GM18519 (cell line): ENCODE results near the gene SYNE1.
"Not testable (repeated sequence)": the region's sequence is repeated elsewhere in the genome, so short reads cannot be mapped to it uniquely, and the experiment has no call there.

Source experiments
- ATAC-seq: cut with Tn5 transposase; IDR thresholded peaks from one replicate; pipeline ENCODE4 v1.9.1; 2021; ENCODE audit warnings: mild to moderate bottlenecking, moderate library complexity; ENCODE audit not compliant: unreplicated experiment, low FRiP score

SYNE1 gene, protein sequence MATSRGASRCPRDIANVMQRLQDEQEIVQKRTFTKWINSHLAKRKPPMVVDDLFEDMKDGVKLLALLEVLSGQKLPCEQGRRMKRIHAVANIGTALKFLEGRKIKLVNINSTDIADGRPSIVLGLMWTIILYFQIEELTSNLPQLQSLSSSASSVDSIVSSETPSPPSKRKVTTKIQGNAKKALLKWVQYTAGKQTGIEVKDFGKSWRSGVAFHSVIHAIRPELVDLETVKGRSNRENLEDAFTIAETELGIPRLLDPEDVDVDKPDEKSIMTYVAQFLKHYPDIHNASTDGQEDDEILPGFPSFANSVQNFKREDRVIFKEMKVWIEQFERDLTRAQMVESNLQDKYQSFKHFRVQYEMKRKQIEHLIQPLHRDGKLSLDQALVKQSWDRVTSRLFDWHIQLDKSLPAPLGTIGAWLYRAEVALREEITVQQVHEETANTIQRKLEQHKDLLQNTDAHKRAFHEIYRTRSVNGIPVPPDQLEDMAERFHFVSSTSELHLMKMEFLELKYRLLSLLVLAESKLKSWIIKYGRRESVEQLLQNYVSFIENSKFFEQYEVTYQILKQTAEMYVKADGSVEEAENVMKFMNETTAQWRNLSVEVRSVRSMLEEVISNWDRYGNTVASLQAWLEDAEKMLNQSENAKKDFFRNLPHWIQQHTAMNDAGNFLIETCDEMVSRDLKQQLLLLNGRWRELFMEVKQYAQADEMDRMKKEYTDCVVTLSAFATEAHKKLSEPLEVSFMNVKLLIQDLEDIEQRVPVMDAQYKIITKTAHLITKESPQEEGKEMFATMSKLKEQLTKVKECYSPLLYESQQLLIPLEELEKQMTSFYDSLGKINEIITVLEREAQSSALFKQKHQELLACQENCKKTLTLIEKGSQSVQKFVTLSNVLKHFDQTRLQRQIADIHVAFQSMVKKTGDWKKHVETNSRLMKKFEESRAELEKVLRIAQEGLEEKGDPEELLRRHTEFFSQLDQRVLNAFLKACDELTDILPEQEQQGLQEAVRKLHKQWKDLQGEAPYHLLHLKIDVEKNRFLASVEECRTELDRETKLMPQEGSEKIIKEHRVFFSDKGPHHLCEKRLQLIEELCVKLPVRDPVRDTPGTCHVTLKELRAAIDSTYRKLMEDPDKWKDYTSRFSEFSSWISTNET (N-terminal part only)

DNA sequence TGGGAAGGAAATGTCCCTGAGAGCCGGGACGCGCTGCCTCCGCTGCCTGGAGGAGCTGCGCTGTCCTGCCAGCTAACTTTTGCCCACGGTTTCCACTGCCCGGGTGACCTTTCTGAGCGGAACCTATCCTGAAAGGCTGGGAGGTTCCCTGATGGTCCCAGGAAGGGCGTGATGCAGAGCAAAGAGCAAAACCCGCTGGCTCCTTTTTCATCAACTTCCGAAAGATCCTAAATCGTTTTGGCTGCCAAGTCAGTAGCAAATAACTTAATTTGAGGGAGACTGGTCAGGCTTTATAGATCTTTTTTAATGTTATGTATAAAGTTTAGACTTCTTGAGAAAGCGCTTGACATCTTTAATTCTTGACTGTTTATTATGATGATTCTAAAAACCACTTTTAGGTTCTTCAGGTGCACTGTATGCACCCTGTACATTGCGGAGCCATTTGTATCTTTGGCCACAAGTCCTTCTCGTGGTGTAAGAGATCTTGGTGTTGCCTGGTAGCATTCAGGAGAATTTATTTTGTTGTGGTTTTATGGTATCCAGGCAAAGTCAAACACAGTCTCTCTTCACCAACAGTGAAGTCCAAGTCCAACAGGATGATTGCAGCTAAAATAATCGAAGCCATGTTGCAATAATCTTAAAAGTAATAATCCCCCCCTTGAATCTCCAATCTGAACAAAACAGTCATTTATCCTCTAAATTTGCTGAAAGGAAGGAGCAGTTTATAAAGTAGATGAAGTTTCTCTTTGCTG lies at the start of gene SYNE1:
Gene SYNE1 (minus strand): TSS at position 67 of the 752 bp plus-strand sequence. CDS start 9,031 bp downstream, outside the sequence.
- no peak for ATAC-seq

DNA sequence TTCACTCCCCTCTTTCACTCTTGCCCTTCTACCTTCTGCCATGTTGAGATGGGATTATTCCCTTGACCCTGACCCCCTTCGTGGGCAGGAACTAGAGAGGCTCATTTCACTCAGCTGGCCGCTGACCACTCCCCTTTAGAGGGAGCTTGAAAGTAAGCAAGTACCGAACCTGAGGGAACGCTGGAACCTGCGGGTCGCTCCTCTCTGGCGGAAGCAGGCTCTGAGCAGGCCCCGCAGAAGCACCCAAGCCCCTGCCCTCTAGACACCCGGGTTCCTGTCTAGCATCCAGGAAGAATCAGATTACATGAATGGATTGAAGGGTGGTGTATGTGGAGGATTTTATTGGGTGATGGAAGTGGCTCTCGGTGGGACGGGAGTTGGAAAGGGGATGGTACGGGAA lies 48.7 kb upstream of the SYNE1 start:
- no peak for ATAC-seq

DNA sequence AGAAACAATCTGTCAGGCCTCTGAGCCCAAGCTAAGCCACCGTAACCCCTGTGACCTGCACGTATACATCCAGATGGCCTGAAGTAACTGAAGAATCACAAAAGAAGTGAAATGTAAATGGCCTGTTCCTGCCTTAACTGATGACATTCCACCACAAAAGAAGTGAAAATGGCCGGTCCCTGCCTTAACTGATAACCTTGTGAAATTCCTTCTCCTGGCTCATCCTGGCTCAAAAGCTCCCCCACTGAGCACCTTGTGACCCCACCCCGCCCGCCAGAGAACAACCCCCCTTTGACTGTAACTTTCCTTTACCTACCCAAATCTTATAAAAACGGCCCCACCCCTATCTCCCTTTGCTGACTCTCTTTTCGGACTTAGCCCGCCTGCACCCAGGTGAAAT lies 45.8 kb upstream of the SYNE1 start:
- not testable (repeated sequence) for ATAC-seq

DNA sequence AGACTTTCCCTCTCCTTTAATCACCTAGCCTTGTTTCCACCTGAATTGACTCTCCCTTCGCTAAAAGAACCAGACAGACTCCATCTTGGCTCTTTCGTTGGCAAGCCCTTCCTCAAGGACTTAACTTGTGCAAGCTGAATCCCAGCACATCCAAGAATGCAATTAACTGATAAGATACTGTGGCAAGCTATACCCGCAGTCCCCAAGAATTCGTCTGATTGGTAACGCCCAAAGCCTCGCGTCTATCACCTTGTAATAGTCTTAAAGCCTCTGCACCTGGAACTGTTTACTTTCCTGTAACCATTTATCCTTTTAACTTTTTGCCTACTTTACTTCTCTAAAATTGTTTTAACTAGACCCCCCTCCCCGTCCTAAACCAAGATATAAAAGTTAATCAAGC lies 45.0 kb upstream of the SYNE1 start:
- ATAC-seq: no peak

DNA sequence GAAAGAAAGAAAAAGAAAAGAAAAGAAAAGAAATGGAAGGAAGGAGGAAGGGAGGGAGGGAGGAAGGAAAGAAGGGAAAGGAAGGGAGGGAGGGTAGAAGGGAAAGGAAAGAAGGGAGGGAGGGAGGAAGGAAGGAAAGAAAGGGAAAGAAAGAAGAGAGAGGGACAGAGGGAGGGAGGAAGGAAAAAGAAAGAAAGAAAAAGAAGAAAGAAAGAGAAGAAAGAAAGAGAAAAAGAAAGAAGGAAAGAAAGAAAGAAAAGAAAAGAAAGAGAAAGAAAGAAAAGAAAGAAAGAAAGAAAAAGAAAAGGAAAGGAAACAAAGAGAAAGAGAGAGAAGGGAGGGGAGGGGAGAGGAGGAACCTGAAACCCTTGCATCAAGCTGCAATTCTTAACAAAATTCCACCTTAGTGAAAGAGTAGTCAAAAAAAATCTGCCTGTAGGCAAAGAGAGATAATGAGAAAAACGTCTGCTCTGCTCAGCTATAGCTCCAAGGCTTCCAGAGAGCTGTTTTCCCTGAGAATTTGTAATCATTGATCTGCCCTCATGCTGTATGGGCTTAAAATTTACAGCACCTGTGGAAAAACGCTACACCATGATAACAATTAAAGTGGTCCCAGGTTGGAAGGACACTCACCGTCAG lies 43.8 kb upstream of the SYNE1 start:
- ATAC-seq: no peak

DNA sequence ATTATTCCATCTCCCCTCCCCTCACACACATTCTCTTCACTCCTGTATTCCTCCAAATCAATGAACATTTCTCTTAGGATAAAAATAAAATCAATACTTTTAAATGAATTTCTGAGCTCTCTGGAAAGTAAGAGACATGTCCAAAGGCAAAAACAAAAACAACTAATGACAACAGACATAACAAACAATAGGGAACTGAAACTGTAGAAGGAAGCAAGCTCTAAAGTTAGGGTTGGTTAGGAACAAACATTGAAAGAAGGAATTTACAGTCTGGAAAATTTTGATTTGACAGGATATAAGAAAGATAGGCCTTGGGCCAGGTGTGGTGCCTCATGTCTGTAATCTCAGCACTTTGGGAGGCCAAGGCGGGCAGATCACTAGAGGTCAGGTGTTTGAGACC lies 43.0 kb upstream of the SYNE1 start:
- no peak for ATAC-seq

DNA sequence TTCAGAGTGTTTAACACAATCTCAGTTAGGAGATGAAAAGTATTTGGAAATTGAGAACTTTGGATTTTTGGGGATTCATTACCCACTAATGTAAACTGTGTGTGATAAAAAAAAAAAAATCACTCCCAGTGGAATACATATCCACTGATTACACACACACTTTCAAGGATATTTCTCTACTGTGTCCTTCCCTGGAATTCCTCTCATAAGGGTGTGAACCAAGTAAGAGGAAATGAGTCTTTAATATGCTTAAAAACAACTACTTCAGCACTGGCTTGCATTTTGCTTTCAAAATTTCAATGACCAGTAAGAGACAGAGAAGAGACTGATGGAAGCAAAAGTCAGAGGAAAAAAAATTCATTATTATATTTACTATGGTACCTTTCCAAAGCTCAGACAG lies 36.1 kb upstream of the SYNE1 start:
- ATAC-seq: no peak

DNA sequence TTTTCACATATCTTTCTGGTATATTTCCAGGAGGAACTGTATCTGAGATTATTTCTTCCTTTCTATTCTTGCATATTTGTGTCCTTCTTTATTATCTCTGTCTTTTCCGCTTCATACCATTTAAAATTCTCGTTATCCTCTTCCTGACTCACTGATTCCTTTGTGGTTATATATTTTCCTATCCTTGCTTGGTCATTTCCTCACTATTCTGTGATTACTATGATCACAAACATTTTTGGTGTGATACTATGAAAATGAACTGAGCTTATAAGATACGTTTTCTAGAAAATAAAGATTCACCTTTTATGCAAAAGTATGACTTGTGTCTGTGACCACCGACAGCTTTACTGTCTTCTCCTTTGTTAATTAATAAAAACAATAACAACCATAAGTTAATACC lies 34.0 kb upstream of the SYNE1 start:
- ATAC-seq: no peak

DNA sequence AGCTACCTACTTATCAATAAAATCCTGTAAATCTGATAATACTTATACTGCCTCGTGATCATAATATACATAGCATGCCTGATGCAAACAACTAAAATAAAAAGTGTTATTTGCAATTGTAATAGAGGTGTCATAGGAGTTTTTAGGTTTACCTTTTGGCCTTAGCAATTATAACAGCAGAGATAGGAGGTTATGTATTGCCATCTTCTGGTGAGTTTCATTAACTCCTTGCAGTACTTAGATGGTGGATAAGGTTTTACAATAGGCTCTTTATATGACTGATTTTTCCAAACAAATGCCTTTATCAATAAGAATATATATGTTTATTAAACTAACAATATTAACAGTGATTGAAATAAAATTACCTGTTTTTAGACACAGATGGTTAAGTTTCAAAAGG lies 32.7 kb upstream of the SYNE1 start:
- peak; percentile 69 for ATAC-seq

DNA sequence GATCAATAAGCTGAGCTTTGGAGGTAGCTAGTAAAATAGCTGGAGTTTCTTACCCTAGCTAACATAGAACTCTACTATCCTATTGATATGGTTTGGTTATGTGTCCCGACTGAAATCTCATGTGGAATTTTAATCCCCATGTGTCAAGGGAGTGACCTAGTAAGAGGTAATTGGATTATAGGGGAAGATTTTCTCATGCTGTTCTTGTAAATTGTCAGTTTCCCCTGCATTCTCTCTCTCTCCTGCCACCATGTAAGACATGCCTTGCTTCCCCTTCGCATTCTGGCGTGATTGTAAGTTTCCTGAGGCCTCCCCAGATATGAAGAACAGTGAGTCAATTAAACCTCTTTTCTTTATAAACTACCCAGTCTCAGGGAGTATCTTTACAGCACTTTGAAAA lies 24.6 kb upstream of the SYNE1 start:
- ATAC-seq: no peak

DNA sequence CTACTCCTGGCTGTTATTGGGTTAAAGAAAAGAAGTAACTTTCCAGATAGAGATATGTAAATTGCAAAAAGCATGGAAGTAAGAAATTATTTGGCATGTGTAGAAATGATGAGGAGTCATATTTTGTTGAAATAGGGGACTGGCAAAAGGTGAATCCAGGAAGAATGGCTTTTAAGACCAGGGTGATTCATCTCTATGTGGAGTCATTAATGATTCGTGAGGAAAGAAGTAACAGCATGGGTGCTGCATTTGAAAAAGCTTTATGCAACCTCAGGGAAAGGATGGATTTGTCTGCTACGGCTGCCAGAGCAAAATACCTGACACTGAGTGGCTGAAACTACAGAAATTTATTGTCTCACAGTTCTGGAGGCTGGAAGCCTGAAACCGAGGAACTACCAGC lies 14.8 kb upstream of the SYNE1 start:
- ATAC-seq: no peak

DNA sequence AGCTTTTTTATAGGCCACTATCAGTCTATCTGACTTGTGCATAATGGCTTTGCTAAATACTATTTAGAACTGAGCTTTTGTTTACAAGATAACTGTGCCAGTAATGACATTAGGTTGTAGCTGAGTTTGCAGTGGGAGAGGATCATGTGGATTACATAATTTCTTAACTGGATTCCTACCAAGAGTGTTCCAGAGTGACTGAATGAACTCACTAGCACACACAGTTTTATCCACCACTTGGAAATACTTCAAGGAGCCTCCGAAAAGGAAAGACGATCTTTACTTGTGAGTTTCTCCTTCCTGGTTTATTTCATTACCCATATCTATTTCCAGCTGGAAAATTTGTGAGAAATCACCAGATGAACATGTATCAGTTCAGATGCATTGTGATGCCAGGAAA lies 10.9 kb upstream of the SYNE1 start:
- no peak for ATAC-seq

DNA sequence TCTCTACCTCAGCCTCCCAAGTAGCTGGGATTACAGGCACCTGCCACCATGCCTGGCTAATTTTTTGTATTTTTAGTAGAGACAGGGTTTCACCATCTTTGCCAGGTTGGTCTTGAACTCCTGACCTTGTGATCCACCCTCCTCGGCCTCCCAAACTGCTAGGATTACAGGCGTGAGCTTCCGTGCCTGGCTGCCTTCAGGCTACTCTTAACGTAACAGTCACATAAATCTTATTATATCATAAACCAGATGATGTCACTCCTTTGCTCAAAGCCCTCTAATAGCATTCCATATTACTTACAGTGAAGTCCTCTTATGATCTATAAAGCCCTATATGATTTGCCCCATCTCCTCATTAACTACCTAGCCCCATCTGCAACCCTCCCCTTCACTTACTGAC lies 9.6 kb upstream of the SYNE1 start:
- ATAC-seq: not testable (repeated sequence)

DNA sequence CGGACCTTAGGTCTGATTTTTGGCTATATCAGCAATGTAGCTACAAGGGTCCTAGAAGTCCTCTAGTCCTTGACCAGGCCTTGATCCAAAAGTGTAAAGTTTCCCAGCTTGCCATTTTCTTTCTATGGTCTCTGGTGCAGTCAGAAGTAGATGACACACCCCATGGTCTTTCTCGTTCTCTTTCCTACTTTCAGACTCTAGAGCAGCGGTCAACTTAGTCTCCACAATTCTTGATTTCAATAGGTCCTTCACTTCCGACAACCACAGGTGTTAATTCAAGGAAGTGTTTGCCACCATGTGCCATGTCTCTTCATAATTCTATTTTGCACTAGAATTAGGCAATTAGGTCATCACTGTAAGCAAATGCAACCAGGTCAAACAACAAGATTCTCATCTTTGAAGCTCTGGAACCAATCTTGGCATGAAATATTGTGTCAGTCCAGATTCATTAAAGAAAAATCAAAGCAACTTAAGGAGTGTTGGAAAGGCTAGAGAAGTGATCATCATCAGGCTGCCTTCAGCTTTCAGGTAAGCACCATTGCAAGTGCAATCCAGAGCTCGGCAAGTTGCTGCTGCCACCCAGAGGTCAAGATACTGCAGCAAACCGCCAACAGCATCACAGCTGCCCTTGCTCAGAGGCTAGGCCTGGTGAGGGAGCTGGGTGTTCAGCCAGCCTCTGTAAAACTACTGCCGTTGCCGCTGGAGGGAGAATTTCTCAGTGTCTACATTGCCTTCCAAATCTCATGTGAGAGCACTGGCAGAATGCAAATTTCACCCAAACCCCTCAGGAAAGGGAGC lies 5.6 kb upstream of the SYNE1 start:
- ATAC-seq: peak; percentile 98

DNA sequence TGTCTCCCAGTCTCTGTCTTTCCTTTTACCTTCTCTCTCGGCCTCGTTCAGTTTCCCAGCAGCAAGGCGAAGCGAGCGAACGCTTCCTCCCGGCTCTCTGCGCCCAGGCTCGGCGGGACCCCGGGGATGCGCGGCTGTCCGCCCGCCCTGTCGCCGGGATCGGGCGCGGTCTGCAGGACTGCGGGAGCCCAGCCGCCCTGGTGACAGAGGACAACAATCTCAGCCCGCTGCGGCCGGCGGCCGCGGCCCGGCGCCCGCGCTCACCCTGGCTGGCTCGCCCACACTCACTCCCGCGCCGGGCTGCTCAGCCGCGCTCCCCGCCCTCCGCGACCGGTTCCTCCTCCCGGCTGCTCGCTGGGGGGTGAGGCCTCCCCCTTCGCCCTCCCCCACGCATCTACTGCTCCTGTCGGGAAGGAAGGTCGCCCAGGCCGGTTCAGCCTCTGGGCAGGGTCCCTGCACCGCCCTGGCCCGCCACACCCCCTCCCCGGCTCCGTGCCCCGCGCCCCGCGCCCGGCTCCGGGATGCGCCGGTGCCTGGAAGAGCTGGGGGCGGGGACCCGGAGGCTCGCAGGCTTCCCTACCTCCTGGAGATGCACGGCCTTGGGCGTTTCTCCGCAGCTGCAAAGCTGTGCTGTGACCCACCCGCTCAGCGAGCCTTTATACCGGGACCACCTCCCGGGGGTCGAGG lies 410 bp downstream of the SYNE1 start:
- ATAC-seq: peak; percentile 27

DNA sequence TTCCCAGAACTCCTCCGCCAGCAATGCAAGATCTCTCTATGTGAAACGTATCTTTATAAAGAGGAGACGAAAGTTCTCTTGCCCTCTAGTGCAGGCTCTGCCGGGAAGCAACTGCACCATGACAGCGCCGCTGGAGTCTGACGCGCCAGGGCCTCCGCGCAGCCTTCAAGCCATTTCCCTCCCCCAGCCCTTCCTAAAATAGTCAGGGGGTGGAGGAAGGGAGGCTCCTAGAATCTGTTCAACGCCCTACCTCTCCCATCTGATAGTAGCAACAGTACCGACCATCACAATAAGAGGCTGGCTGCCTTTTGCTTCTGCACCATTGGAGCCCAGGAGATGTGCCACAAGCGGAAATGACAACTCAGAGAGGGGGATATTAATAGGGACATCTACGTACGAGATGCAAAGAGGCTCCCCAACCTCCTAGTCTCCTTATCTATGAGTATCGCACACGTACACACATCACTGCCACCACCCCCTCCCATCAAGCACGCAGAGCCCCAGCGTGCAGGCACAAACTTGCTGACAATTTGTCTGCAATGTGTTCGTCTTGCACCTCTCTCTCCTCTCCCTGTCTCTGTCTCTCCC lies 1.0 kb downstream of the SYNE1 start:
- peak; percentile 58 for ATAC-seq

DNA sequence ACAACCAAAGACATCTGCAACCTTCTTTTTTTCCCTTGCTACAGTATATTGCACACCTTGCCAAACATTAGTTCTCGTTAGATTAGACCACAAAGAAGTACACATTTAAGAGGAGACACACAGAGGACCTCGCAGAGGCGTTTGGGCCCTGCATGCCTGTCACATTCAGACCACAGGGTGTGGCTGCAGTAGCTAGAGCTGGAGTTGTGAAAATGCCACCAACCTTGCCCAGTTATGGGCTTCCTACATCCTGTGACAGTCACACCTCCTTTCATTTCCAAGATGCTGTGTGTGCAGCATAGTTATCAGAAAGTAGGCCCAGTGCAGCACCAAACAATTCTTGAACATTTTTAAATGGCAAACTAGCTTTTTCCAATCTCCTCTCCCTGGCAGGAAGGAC lies 2.4 kb downstream of the SYNE1 start:
- peak; percentile 65 for ATAC-seq

DNA sequence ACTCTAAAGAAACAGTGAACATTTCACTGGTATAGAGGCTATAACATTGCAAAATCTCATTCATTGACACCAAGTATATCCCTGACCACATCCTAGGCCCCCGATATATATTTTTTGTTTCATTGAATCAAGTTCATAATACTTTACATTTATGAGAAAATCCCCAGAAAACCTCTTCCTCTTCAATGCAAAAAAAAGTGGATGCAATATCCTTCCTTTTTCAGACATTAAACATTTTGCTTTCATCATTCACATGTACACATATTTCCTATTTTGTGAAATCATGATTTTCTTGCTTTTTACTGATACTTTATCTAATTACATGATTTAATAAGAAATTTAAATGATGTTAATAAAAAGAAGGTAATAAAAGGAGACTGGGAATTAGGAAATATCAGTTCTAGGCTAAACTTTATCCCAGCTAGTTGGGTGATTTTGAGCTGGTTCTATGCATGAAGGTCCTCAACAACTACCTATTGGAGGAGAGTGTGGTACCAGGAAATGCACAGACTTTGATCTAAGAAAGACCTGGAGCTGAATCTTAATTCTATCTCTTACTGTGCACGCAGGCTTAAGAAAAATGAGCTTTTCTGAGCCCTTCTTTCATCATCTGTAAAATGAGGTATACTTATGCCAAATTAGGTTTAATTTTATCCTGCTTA lies 4.9 kb downstream of the SYNE1 start:
- ATAC-seq: no peak
